LNCaP clone FGC (cell line): Measurements from ENCODE around the gene HIVEP2.

Source experiments
- DNase-seq: peaks from one replicate; pipeline ENCODE4 v3.0.0-alpha.2; 2011; ENCODE audit warnings: low read depth
- H3K4me3 ChIP-seq: 2 replicates; pipeline ENCODE4 v1.5.1; 2011; ENCODE audit warnings: mild to moderate bottlenecking, low read depth, low read length, control low read depth
- TF ChIP-seq, protein P1 (sequence below): IDR thresholded peaks from 2 replicates; pipeline ENCODE4 v1.5.1; 2012; ENCODE audit warnings: mild to moderate bottlenecking; ENCODE audit not compliant: control insufficient read depth, insufficient read depth; ENCODE audit errors: extremely low read depth

HIVEP2 gene

DNA sequence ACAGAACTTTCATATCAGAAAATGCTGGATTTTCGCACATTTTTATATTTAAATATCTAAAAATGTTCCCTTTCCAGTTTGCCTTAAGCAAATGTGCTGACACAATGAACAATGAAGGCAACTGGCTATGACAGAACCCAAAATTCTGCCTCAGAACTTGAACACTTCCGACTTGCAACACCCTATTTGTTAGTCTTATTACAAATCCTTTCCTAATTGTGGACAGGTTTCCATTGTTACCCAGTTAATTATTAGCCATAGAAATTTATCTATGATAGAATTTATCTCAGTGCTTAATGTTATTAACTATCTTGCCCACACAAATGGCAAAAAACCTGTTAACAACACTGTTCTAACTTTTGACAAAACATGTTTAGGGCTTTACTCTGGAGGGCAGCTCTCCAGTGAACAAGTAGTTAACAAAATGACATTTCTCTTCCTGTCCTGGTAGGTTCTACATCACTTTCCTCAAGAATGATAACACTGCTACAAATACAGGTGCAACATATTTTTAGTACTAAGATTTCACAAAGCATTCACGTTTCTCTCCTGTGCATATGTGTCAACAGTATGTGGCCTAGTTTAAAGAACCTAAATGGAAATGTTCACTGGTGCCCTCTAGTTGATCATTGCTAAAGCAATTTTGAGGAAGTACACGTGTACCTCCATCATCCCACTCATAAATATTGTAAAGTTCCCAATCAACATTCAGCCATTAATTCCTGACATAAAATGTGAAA lies 58.4 kb downstream of the HIVEP2 start:
- H3K4me3 ChIP-seq, result no peak overlapping the region
- TF ChIP-seq, protein P1, sequence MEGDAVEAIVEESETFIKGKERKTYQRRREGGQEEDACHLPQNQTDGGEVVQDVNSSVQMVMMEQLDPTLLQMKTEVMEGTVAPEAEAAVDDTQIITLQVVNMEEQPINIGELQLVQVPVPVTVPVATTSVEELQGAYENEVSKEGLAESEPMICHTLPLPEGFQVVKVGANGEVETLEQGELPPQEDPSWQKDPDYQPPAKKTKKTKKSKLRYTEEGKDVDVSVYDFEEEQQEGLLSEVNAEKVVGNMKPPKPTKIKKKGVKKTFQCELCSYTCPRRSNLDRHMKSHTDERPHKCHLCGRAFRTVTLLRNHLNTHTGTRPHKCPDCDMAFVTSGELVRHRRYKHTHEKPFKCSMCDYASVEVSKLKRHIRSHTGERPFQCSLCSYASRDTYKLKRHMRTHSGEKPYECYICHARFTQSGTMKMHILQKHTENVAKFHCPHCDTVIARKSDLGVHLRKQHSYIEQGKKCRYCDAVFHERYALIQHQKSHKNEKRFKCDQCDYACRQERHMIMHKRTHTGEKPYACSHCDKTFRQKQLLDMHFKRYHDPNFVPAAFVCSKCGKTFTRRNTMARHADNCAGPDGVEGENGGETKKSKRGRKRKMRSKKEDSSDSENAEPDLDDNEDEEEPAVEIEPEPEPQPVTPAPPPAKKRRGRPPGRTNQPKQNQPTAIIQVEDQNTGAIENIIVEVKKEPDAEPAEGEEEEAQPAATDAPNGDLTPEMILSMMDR, result peak; percentile 58
- peak; percentile 25 for DNase-seq

DNA sequence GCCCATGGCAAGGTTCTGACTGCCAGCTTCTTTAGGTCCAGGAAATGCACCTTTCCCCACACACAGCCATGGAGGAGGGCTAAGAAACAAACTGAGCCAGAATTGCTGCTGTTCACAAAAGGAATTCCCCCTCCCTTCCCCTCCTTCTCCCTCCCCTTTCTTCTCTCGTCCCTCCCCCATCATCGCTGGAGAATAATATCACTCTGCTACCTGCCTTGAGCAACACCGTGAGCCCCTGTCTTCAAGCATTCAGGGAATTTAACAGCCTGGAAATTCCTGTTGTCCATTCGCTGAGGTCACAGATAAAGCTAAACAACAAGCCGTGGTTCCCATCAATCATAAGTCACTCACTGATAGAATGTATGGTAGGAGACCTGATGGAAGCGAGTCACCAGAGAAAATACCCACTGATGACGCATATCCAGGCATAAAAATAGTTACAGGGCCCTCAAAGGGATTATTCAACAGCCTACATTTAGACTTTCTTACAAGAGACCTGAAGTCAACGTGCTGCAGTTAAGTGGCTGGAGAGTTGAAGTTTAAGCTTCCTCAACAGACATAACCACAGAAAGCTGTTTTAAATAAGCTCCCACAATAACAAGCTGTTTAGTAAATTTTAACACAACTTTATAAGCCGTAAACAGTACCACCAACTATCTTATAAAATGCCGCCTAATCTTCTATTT lies 59.7 kb downstream of the HIVEP2 start:
- TF ChIP-seq, protein P1, result no peak
- no peak overlapping the region for H3K4me3 ChIP-seq
- DNase-seq, result no peak

DNA sequence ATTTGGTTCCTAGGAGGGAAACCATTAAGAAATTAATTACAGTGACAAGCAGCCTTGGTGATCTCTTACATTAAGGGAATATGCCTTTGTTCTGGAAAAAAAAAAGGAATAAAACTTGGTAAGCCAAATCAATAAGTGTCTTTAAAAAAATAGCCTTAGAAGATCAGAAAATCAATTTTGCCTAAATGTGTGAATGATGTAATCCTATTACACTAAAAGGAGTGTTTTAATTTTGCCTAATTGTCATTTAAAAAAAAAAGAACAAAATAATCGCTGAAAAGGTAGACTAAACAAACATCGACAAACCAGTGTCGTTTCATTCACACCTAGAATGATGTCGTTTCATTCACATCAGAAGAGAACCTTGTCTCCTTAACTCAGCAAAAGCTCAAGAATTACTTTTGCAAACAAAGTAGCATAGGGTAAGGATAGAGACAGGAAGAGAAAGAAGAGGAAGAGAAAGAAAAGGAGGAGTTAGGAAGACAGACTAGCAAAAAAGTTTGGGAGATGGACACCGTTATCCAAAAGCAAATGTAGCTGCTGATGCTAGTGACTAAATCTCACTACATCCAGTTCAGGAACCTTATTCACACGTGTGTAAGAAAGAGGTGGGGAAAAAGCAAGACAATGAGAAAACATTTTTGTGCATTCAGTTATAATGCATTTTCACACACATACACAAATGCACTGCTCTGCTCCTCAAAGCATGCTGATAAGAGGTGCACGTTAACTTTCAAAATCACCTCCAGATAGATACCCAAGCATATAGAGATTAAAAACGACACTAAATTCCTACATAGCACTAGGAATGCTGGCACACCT lies 60.6 kb downstream of the HIVEP2 start:
- TF ChIP-seq, protein P1, result no peak
- H3K4me3 ChIP-seq, result no peak overlapping the region
- DNase-seq, result no peak

DNA sequence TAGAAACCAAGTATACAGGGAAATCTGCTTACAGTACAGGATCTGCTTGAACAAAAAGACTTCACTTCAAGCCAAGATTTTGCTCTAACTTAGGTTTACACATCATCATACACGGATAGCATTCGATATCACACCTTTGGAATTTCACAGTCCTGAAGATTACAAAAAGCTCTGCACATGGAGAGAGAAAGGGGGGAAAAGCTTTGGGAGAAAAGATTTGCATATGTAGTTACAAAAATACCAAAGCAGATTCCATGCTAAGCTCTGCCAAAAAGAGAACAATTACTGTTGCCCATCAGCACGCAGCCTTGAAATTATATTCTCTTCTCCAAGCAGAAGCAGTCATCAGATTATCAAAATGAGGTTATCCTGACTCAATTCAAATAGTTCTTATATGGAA lies 62.0 kb downstream of the HIVEP2 start:
- TF ChIP-seq, protein P1, result no peak
- H3K4me3 ChIP-seq, result no peak overlapping the region
- DNase-seq, result no peak

DNA sequence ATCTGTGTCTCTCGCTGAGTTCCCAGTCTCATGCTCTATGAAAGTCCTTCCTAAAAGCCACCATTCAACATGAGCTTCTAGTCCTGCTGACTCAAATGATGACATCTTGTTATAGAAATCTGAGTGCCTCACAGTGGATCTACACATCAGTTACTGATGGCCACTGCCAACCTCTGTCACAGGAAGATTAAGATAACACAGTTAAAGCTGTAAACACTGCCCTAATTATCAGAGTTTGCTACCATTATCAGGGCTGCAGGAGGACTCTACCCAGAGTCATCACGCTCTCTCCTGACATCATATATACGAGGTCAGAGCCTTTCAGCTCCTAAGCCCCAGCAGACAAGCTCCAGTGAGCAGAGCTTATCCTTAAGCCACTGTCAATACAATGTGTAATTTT lies 63.2 kb downstream of the HIVEP2 start:
- DNase-seq, result no peak
- TF ChIP-seq, protein P1, result no peak

DNA sequence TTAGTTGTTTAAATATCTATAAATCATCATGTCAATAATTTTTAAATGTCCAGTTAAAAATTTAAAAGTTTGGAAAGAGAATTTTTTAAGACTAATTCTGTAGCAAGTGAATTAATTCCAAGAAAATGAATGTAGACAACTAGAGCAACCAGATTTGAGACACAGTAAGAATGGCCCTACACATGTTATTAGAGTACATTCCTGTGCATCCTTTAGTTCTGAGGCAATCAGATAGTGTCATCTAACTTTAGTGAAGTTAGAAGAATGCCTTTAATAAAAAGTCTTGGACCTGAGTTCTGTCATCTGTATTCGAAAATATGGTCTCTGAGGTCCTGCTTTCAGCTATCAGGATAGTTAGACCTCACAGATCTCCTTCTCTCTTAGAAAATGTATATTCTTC lies 63.7 kb downstream of the HIVEP2 start:
- no peak overlapping the region for H3K4me3 ChIP-seq
- no peak for DNase-seq
- TF ChIP-seq, protein P1, result no peak

More for the DNA sequence above, 63.2 kb downstream of the HIVEP2 start:
- H3K4me3 ChIP-seq, result no peak overlapping the region
